PFSK-1 (cell line): ENCODE results near the gene ABCG8.

ENCODE experiments used
- FOXP2 ChIP-seq: optimal IDR thresholded peaks from 2 replicates; pipeline ENCODE3; 2011; ENCODE audit warnings: borderline replicate concordance, control low read depth, inconsistent platforms; ENCODE audit not compliant: insufficient read depth; ENCODE audit errors: extremely low read length, extremely low read depth
- POLR2AphosphoS5 ChIP-seq: IDR thresholded peaks from 2 replicates; pipeline ENCODE4 v1.6.1; 2012; ENCODE audit warnings: low read depth, mild to moderate bottlenecking, control low read depth, low read length, moderate library complexity
- SIN3A ChIP-seq: IDR thresholded peaks from 2 replicates; pipeline ENCODE4 v1.6.1; 2012; ENCODE audit warnings: mild to moderate bottlenecking, low read length, moderate library complexity, borderline replicate concordance; ENCODE audit not compliant: insufficient read depth
- TAF1 ChIP-seq: IDR thresholded peaks from 2 replicates; pipeline ENCODE4 v1.6.1; 2012; ENCODE audit warnings: low read length, control low read depth, borderline replicate concordance; ENCODE audit not compliant: insufficient read depth
- TF ChIP-seq, protein P1 (sequence below), 2 experiments: IDR thresholded peaks; 2 replicates each; pipeline versions ENCODE4 v1.6.1 to v1.8.0; 2011 to 2012; ENCODE audit warnings: low read depth in 2 of 2, low read length in 2 of 2, control low read depth in 1 of 2, inconsistent platforms in 1 of 2, mild to moderate bottlenecking in 1 of 2, moderate library complexity in 1 of 2; ENCODE audit not compliant: insufficient read depth in 1 of 2

The ABCG8 gene

DNA sequence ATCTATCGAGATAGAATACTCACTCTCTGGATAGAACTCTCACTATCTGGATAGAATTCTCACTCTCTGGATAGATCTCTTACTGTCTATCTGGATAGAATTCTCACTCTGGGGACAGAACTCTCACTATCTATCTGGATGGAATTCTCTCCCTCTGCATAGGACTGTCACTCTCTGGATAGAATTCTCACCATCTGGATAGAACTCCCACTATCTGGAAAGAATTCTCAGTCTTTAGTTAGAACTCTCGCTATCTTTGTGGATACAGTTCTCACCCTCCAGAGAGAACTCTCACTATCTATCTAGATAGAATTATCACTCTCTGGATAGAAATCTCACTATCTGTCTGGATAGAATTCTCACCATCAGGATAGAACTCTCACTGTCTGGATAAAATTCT lies 16.5 kb downstream of the ABCG8 start:
- TF ChIP-seq FOXP2 (no peak), SIN3A (no peak), TAF1 (no peak), POLR2AphosphoS5 (no peak)
- TF ChIP-seq, protein P1, sequence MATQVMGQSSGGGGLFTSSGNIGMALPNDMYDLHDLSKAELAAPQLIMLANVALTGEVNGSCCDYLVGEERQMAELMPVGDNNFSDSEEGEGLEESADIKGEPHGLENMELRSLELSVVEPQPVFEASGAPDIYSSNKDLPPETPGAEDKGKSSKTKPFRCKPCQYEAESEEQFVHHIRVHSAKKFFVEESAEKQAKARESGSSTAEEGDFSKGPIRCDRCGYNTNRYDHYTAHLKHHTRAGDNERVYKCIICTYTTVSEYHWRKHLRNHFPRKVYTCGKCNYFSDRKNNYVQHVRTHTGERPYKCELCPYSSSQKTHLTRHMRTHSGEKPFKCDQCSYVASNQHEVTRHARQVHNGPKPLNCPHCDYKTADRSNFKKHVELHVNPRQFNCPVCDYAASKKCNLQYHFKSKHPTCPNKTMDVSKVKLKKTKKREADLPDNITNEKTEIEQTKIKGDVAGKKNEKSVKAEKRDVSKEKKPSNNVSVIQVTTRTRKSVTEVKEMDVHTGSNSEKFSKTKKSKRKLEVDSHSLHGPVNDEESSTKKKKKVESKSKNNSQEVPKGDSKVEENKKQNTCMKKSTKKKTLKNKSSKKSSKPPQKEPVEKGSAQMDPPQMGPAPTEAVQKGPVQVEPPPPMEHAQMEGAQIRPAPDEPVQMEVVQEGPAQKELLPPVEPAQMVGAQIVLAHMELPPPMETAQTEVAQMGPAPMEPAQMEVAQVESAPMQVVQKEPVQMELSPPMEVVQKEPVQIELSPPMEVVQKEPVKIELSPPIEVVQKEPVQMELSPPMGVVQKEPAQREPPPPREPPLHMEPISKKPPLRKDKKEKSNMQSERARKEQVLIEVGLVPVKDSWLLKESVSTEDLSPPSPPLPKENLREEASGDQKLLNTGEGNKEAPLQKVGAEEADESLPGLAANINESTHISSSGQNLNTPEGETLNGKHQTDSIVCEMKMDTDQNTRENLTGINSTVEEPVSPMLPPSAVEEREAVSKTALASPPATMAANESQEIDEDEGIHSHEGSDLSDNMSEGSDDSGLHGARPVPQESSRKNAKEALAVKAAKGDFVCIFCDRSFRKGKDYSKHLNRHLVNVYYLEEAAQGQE (IDR thresholded peaks at IDR 0.05; ENCODE audit: insufficient read depth in 1 of 2, low read depth in 2 of 2, low read length in 2 of 2), result no peak

DNA sequence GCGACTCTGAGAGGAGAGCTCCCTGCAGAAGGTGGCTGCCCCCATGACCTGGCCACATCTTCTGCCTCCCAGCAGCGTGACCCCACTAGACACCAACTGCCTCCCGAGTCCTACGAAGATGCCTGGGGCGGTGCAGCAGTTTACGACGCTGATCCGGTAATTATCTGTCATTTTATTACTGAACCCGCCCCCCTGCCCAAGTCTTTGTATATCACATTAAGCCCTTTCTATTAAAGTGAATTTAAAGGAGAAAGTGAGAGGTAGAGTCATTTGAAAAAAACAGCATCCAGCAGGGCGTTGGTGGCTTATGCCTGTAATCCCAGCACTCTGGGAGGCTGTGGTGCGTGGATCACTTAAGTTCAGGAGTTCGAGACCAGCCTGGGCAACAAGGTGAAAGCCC lies 33.4 kb downstream of the ABCG8 start:
- TF ChIP-seq FOXP2 (no peak), POLR2AphosphoS5 (no peak), SIN3A (no peak), TAF1 (no peak)

DNA sequence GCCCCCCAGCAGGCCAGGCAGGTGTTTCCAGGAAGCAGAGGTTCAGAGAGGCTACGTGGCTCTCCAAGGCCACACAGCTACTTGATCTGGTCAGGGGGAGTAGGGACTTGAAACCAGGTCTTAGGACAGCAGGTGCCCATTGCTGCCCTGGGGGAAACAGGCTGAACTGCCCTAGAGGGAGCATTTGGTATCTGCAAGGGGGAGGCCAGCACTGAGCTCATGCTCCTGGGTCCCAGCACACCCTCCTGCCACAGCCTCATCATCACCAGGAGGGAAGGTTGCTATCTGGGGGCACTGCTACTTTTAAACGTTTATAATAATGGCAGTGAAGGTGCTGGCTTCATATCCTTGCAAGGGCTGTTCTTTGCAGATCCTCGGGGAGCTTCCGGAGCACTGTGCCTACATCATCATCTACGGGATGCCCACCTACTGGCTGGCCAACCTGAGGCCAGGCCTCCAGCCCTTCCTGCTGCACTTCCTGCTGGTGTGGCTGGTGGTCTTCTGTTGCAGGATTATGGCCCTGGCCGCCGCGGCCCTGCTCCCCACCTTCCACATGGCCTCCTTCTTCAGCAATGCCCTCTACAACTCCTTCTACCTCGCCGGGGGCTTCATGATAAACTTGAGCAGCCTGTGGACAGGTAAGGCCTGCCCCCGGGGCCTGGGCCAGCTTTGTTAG lies 36.1 kb downstream of the ABCG8 start:
- TF ChIP-seq POLR2AphosphoS5 (no peak), FOXP2 (no peak), SIN3A (no peak), TAF1 (no peak)
- TF ChIP-seq, protein P1 (IDR thresholded peaks at IDR 0.05; ENCODE audit: insufficient read depth in 1 of 2, low read depth in 2 of 2, low read length in 2 of 2), result no peak

DNA sequence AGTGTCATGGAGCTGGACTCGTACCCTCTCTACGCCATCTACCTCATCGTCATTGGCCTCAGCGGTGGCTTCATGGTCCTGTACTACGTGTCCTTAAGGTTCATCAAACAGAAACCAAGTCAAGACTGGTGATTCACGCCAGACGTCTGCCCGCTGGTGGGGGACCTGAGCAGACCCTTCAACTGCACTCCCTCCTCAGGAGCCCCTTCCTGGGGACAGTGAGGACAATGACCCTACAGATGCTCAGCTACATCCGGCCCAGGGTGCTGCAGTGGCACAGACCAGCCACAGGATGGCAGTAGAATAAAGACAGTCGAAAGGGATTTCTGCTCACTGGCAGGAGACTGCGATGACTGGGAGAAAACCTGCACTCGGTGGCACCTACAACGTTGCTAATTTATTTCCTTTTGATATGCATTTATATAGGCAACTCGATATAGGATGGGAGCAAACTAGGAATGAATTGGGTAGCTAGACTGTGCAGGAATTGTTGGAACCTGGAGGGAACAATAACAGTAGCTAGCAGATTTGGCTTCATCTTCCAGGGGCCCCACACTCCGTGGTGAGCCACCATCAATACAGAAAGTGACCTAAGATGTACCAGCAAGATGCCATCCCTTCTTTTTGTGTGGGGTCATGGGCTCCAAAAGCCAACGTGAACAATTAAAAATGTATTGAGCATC lies 39.2 kb downstream of the ABCG8 start:
- TF ChIP-seq SIN3A (no peak), POLR2AphosphoS5 (no peak), FOXP2 (no peak), TAF1 (no peak)
- TF ChIP-seq, protein P1 (IDR thresholded peaks at IDR 0.05; ENCODE audit: insufficient read depth in 1 of 2, low read depth in 2 of 2, low read length in 2 of 2), result no peak

DNA sequence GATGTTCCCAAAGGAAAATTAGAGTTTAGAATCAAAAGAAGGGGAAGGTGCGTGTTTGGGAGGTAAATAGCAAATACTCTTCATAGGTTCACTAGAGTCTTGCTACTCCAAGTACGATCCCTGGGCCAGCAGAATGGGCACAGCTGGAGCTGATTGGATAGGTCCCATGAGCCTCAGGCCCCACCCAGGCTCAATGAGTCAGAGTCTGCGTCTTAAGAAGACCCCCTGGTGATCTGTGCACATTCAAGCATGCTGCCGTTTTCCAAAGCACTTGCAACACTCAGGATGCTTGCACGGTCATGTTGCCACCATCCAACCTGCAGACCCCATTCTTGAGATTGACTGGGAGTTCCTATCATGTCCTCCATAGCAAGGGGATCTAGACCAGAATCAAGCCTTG lies 40.5 kb downstream of the ABCG8 start:
- TF ChIP-seq POLR2AphosphoS5, result no peak
- TF ChIP-seq, protein P1 (IDR thresholded peaks at IDR 0.05; ENCODE audit: insufficient read depth in 1 of 2, low read depth in 2 of 2, low read length in 2 of 2), result no peak
- TF ChIP-seq SIN3A, result no peak
- TF ChIP-seq FOXP2, result no peak
- no peak for TF ChIP-seq TAF1
